GM21529 (cell line): ENCODE measurements around the gene ARHGAP23.

ENCODE experiments used
- ATAC-seq: cut with Tn5 transposase; IDR thresholded peaks from one replicate; pipeline ENCODE4 v1.9.1; 2021; ENCODE audit not compliant: unreplicated experiment

The ARHGAP23 gene

GRCh38 chr17:38440614-38441397 is 12.5 kb downstream of the ARHGAP23 start:
- no peak for ATAC-seq

GRCh38 chr17:38441429-38442061 is 13.3 kb downstream of the ARHGAP23 start:
- no peak for ATAC-seq

GRCh38 chr17:38442548-38442947 is 14.3 kb downstream of the ARHGAP23 start:
- ATAC-seq = no peak

- ATAC-seq = no peak
These were observed 15.2 kb downstream of the ARHGAP23 start for GRCh38 chr17:38443356-38444031.

- ATAC-seq = no peak
These were observed 15.9 kb downstream of the ARHGAP23 start for GRCh38 chr17:38444151-38444550.

GRCh38 chr17:38447502-38448085 is 19.3 kb downstream of the ARHGAP23 start:
- no peak for ATAC-seq

GRCh38 chr17:38448208-38448771 is 20.0 kb downstream of the ARHGAP23 start:
- no peak for ATAC-seq

GRCh38 chr17:38449364-38449763 is 21.1 kb downstream of the ARHGAP23 start:
- no peak for ATAC-seq

- no peak for ATAC-seq
These were observed 22.3 kb downstream of the ARHGAP23 start for GRCh38 chr17:38450557-38451029.

GRCh38 chr17:38451030-38451839 is 23.0 kb downstream of the ARHGAP23 start:
- no peak for ATAC-seq

GRCh38 chr17:38451840-38452529 is 23.7 kb downstream of the ARHGAP23 start:
- ATAC-seq = no peak

- ATAC-seq = no peak
These were observed 24.5 kb downstream of the ARHGAP23 start for GRCh38 chr17:38452719-38453118.

GRCh38 chr17:38453951-38454421 is 25.7 kb downstream of the ARHGAP23 start:
- ATAC-seq = no peak

GRCh38 chr17:38454532-38454931 is 26.3 kb downstream of the ARHGAP23 start:
- ATAC-seq = no peak

- ATAC-seq = no peak
These were observed 27.1 kb downstream of the ARHGAP23 start for GRCh38 chr17:38455288-38455915.

GRCh38 chr17:38456031-38456815 is 28.0 kb downstream of the ARHGAP23 start:
- no peak for ATAC-seq

- ATAC-seq = no peak
These were observed 29.5 kb downstream of the ARHGAP23 start for GRCh38 chr17:38457577-38458371.

GRCh38 chr17:38458521-38458920 is 30.3 kb downstream of the ARHGAP23 start:
- no peak for ATAC-seq
